CD4-positive, alpha-beta T cell treated with Interleukin-17A for 1 hour (primary cell): ENCODE measurements around the gene TMIGD3.

Experiments
- DNase-seq: peaks from one replicate; pipeline ENCODE4 v3.0.0-alpha.2; 2020

Gene TMIGD3

GRCh38 chr1:111507411-111508201 lies 4.2 kb upstream of the TMIGD3 start:
- DNase-seq = peak; percentile 70

DNA sequence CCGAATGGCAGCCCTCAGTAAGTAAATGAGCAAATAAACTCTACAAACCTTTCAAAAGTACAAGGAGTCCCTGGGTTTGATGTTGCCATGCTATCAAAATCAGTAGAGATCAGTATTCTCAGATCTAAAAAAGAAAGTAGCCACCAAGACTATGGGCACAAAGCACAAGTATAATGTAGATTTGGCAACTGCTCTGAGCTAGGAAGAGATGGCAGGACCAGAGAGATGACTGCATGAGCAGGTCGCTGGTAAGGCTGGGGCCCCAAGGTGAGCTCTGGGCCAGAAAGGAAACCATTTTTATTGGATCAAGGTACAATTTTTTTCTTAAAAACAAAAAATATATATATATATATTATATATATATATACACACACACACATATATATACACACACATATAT lies 3.1 kb upstream of the TMIGD3 start:
- no peak for DNase-seq

DNA sequence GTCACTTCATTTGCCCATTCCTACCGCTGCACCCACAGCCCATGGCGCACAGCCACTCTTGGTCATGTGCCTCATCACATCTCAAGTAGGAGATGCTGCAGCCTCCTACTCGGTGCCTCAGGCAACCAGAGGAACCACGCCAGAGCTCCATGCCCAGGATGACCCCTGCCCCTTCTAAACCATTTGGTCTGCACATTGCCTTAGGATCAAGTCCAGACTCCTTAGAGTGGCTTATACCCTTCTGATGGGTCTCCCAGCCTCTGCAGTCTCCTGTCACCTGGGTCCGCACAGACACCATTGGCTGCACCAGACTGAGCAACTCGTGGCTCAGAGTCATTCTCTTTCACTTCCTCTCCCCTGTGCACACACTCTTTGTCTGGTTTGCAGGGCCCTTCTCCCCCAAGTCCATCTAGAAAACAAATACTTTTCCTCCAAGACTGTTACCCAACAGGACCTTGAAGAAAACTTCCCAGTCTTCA lies 2.2 kb upstream of the TMIGD3 start:
- DNase-seq = peak; percentile 22

GRCh38 chr1:111504097-111504496 lies 664 bp upstream of the TMIGD3 start:
- DNase-seq = no peak

DNA sequence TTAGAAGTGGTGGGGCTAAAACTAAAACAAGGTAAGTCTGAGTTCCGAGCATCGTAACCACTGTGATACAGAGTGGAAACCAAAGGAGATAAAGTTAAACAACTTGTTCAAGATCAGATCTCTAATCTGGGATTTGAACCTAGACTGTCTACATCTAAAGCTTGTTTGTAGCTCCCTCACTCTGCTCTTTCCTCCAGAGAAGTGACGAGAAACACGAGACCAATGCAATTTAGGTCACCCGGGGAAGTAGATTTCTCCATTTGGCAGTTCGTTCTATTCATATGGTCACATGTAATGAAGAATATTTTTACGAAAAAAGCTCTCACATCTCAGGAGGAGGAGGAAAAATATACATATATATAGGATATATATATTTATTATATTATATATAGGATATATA lies 1.8 kb downstream of the TMIGD3 start:
- DNase-seq = no peak

DNA sequence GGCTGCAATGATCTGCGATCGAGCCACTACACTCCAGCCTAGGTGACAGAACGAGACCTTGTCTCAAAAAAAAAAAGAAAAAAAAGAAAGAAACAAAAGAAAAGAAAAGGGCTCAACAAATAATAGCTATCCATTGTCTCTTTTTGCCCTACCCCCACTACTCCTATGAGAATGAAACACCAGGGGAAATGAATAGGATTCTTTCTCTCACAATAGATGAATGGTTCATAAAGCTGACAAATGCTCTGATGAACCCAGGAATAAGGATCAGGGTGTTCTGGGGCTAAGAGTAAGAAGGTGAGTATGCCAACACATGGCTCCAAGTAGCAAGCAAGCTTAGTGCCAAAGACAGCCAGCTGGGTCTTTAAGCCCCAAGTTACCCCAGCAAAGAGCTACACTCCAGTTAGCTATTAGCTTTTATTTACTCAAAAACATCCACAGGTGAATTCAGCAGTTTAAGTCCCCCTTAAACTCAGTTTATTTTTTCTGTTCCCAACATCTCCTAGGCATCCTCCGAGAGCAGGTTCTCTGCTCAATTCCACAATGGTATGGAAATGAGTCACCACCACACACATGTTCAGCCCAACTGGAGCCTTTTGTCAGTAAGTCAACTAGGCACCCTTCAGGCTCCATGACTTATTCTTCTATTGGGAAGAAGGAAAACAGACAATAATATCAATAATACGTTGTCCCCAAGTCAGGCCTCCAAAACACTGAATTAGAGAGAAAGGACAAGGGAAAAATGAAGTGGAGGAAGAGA lies 4.2 kb downstream of the TMIGD3 start:
- no peak for DNase-seq

- no peak for DNase-seq
Measured at GRCh38 chr1:111497592-111497991, 5.8 kb downstream of the TMIGD3 start.

GRCh38 chr1:111496398-111496797 lies 7.0 kb downstream of the TMIGD3 start:
- no peak for DNase-seq

DNA sequence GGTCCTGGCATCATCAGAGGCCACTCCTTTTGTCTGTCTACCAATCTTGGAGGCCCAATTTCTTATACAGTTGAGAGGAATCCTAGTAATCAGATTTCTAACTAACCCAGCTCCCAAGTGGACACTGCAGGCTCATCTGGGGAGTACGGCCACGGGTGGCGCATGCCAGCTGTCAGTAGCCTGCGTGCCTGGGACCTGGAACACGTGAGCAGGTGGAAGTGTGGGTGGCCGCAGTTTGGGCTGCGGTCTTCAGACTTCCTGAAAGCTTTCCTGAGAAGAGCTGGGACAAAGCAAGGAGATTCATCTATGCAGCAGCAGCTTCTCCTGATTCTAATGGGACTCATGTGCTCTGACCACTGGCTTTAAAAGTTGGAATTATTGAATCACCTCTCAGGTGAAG lies 12.4 kb downstream of the TMIGD3 start:
- no peak for DNase-seq

DNA sequence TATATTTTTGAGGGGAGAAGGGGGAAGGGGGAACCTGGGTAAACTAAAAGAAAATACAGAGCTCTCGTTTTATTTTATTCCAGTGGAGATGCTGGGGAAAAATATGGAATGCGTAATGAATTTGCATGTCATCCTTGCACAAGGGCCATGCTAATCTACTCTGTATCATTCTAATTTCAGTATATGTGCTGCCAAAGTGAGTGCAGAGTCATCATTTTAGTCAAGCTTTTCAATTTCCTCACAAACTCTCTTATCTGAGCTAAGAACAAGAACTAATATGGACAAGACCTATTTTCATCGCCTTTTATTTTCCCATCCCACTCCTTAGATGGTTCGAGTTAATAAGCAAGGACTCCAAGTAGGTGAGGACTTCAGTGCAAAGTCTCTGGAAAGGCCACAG lies 13.2 kb downstream of the TMIGD3 start:
- DNase-seq = no peak

- DNase-seq = no peak
Measured at GRCh38 chr1:111489604-111490003, 13.8 kb downstream of the TMIGD3 start.

- no peak for DNase-seq
Measured at GRCh38 chr1:111488669-111489068, 14.8 kb downstream of the TMIGD3 start.

GRCh38 chr1:111487133-111487532 lies 16.3 kb downstream of the TMIGD3 start:
- DNase-seq = no peak

DNA sequence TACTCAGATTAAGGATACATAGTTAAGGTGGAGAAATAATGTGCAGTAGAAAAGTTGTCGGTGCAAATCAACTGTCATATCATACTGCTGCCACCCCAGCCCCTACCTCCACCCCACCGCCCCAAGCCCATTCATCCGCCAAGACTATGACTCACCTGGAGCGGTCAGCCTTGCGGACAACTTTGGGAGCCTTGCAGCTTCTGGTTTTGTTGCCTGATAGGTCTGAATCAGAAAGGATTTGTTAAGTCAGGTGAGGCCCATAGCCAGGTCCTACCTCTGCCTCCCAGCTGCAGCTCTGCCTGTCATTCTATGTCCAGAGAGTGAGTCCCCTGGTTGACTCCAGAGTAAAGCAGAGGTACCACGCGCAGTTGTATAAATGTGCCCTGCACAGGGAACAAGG lies 17.0 kb downstream of the TMIGD3 start:
- DNase-seq = no peak

DNA sequence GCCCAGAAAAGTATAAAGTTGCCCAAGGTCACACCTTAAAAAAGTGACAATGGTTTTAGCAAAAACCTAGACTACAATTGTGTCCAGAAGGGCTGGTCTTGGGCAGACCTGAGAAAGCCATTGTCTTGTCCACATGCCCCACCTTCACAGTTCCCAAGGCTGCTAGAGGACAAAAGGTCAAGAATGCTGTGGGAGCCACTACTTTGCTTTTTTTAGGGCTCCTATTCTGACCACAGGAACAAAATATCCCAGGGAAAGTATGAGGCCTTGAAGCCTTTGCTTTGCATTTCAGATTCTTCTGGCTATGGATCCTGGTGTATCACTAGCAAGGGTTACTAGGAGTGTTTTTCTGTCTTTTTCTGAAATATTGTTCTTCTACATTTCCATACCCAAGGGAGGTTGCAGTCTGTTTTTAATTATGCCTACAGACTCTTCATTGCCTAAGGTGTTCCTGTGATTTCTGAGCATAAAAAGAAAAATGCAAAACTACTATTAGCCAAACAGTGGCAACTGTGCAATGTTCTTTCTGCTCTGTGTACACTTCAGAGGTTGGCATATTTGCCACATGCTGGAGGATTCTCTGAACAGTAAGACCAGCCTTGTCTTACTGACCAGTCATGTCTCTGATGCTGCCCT lies 18.9 kb downstream of the TMIGD3 start:
- no peak for DNase-seq

DNA sequence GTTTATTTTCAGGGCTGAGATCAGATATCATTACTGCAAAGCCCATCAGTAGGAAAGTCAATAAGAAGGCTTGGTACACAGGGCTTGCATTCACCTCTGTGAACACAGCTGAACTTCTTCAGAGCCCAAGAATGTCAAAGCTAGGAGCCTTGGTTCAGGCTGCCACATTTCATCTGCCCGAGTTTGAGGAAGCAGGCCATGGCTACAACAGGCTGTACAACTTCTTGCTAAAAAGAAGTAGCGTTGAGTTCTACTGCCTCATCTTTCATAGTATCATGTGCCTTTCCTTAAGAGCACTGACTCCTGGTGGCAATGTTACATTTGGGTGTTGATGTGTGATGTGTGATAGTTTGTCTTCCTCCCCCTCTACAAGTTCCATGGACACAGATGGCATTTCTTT lies 19.6 kb downstream of the TMIGD3 start:
- DNase-seq = no peak

DNA sequence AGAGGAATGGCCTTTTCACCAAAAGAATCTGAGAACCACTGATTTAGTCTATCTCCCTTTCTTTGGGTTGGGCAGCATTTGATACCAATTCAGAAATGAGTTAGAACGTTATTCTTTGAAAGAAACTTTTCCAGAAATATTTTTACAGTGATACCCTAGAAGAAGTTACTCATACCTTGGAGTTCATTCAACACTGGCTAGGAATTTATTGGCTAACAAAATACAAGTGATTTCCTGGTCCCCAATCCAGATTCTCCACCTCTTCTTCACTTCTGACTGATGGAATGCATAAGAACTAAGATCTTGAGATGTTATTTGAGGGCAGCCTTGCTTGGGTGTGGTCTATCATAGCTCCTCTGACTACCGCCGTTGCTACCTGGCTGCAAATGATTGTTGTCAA lies 20.3 kb downstream of the TMIGD3 start:
- no peak for DNase-seq

DNA sequence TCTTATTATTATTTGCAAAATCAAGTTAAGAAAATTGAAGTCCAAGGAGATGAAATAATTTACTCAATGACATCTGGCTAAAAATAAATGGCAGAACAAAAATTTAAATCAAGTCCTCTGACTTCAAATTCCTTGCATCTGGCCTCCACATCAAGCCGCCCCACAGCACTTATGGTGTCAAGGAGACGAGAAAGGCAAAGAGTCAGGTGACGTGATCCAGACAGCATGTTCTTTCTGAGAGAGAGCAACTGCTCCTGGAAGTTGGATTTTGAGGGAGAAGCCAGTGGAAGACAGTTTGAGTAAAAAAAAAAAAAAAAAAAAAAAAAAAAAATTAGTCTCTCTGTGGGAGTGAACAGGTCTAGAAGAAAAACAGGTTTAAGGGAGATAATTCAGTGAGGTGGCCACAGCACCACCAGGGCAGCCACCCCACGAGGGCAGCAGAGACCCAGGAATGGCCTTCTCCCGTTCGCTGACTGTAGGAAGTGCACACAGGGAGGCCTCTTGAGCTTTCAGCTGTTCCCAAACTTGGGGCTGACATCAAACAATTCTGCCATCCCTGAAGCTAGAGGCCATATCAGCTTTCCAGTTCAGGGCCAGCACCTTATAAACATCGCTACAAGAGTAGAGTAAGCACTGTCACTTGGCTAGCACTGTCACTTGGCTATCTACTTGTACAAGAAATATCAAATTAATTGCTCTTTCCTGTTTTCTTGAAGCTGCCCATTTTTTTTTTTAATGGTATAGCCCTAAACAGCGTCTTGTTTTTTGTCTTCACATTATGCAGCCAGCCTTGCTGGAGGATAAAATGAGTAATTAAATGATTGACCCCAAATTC lies 21.8 kb downstream of the TMIGD3 start:
- DNase-seq = peak; percentile 69

DNA sequence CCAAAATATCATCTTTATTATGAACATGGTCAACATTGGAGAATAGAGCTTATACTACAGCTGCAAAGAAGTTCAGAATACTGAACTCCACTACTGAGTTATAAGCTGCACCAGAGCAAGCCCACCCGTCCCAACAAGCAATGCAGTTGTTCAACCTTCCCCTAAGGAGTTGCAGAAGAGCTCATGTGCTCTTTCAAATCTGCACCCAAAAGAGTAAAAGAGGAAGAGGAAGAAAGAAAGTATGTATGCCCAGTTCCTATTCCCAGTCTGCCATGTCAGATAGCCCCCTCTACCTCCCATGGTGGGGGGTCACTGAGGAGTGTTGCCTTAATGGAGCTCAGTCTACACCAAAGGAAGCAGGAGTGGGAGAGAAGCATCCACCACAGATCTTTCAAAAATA lies 22.8 kb downstream of the TMIGD3 start:
- no peak for DNase-seq

GRCh38 chr1:111476761-111477309 lies 26.6 kb downstream of the TMIGD3 start:
- peak; percentile 65 for DNase-seq

DNA sequence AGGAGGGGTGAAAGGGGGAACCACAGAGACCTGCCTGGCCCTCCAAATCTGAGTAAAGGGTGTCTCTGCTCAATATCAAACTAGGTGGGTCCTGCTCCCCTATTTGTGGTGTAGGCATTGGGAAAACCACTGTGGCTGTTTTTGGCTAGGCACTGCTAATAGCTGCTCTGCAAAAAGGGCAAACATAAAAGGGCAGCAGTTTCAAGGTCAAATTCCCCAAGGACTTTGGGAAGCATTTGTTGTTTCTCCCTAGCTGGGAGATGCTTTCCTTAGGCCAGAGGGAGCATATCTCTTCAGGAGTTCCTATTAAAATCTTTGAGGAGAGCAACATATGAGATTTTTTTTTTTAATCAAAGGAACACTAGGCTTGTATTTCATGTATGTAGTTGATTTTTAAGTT lies 27.2 kb downstream of the TMIGD3 start:
- no peak for DNase-seq

DNA sequence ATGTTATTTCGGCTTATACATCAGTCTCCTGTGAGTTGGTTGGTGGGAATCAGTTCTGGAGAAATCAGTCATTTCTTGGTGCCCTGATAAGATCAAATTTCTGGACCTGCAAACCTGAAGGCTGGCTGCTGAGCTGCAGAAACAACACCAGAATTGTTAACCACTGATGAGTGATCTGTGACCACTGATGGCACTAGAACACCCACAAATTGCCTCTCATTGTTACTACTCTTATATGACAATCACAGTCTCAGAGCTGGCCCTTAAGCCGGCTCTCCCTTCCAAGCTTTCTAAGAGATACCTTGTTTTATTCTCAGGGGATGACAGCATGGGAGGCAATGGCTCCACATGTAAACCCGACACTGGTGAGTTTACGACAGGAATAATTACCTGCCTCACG lies 27.7 kb downstream of the TMIGD3 start:
- peak; percentile 40 for DNase-seq

DNA sequence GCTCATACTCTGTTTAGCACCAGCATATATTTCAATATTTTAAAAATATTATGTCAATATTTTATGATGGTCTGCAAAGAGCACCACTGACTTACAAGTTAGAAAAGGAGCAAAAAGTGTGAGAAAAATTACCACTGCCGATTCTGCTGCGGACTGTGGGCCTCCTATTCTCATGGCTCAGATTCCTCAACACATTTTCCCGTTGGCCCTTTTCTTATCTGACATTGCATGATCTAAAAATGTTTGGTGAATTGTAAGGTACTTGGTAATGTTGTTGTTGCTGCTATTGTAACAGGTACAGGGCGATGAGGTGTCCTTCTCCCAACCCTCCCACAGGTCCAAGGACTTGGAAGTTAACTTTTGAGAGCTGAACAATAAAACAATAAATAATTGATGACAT lies 28.9 kb downstream of the TMIGD3 start:
- DNase-seq = no peak
